Caki2 (cell line): ENCODE measurements around the gene TYROBP. TPM values are rescaled to one million over a fixed set of nuclear protein-coding genes. Genes with fewer than 3 reads are reported as not detected.
"Not testable (repeated sequence)": the region's sequence is repeated elsewhere in the genome, so short reads cannot be mapped to it uniquely, and the experiment has no call there.

Source experiments
- DNase-seq: peaks from one replicate; pipeline ENCODE4 v3.0.0-alpha.2; 2015; ENCODE audit warnings: low read depth
- in situ Hi-C: cut with HindIII; loops from 2 replicates; pipeline ENCODE4 v1.10.0; 2016; ENCODE audit warnings: low sequenced_read_pairs, low pct_unique_long_range_greater_than_20kb, mixed read lengths
- total RNA-seq: library from RNA; depleted of rRNA; stranded (reverse); fragments of >200 nt; shearing (Covaris generic); gene quantifications from 2 replicates; pipeline ENCODE4 v1.2.3, GENCODE V29; 2014; ENCODE audit warnings: low replicate concordance

The TYROBP gene
- total RNA-seq, 1 experiment from 2014 or later, result not detected

DNA sequence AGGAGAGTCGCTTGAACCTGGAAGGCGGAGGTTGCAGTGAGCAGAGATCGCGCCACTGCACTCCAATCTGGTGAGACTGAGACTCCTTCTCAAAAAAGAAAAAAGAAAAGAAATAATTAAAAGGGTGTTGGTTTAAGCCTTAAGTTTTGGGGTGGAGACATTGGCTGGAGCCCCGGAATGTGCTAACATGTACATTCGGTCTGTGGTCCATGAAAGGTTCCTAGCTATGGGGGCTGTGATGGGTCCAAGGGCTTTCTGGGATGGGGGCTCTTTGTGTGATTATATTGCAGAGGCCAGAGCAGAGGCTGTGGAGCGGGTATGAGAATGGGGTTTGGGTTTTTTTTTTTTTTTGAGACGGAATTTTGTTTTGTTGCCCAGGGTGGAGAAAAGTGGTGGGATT lies 22.2 kb downstream of the TYROBP start:
- in situ Hi-C loops, result no loop called here

DNA sequence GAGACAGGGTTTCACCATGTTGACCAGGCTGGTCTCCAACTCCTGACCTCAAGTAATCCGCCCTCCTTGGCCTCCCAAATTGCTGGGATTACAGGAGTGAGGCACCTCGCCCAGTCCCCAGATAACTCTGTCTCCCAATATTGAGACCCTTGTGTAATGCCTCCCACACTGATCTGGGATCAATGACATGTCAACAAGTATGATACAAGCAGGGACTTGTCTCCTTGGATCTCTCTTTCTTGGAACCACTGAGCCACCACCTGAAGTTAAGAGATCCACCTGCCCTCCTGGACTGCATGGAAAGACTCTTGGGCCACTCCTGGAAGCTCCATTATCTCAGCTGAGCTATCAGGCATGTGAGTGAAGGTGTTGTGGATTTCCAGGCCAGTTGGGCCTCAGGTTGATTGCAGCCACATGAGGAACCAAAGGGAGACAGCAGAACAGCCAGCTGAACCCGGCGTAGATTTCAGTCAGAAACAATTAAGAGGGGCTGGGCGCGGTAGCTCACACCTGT lies 22.8 kb downstream of the TYROBP start:
- in situ Hi-C loops, result no loop called here
- no peak for DNase-seq

More for the DNA sequence above, 22.2 kb downstream of the TYROBP start:
- no peak for DNase-seq

DNA sequence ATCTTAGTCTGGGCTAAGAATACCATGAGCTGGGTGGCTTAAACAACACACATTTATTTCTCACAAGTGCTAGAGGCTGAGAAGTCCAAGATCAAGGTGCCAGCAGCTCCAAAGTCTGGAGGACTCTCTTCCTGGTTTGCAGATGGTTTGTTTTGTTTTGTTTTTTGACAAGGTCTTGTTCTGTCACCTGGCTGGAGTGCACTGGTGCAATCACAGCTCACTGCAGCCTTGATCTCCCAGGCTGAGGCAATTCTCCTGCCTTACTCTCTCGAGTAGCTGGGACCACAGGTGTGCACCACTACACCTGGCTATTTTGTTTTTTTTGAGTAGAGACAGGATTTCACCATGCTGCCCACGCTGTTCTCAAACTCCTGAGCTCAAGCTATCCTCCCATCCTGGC lies 24.2 kb downstream of the TYROBP start:
- DNase-seq, result no peak
- in situ Hi-C loops, result no loop called here

GRCh38 chr19:35882114-35882832 lies 25.8 kb downstream of the TYROBP start:
- peak; percentile 62 for DNase-seq
- in situ Hi-C loops, result no loop called here

- in situ Hi-C loops, result no loop called here
- DNase-seq, result peak; percentile 88
Measured at GRCh38 chr19:35879770-35880317, 28.3 kb downstream of the TYROBP start.

- in situ Hi-C loops, result no loop called here
- DNase-seq, result no peak
Measured at GRCh38 chr19:35879068-35879467, 29.0 kb downstream of the TYROBP start.

DNA sequence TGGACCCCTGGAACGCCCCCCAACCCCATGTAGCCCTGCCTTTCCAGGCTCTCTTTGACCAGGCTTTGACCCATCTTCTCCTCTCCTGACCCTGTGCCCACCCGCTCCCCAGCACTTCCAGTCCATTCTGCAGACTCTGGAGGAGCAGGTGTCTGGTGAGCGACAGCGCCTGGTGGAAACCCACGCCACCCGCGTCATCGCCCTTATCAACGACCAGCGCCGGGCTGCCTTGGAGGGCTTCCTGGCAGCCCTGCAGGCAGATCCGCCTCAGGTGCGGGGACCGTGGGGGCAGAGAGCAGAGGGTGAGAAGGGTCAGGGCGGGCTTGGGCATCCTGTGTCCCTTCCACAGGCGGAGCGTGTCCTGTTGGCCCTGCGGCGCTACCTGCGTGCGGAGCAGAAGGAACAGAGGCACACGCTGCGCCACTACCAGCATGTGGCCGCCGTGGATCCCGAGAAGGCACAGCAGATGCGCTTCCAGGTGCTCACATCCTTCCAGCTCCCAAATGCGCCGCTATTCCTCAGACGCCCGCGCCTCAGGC lies 33.6 kb downstream of the TYROBP start:
- in situ Hi-C loops, result no loop called here
- DNase-seq, result no peak

DNA sequence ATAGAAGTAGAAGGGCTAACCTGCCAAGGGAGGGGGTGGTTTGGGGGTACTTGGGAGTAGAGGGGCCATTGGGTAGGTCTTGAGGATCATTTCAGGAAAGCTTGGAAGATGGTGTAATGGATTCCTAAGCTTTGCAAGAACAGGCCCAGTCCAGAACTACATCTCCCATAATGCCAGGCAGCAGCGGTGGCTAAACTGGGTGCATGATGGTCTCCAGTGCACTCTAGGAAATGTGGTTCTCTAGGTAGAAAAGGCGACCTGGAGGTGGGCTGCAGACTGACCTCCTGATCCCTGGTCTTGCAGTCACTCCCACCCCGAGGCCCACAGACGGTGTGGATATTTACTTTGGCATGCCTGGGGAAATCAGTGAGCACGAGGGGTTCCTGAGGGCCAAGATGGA lies 35.9 kb downstream of the TYROBP start:
- no peak for DNase-seq
- in situ Hi-C loops, result no loop called here

- no peak for DNase-seq
- in situ Hi-C loops, result no loop called here
Measured at GRCh38 chr19:35871611-35872010, 36.5 kb downstream of the TYROBP start.

DNA sequence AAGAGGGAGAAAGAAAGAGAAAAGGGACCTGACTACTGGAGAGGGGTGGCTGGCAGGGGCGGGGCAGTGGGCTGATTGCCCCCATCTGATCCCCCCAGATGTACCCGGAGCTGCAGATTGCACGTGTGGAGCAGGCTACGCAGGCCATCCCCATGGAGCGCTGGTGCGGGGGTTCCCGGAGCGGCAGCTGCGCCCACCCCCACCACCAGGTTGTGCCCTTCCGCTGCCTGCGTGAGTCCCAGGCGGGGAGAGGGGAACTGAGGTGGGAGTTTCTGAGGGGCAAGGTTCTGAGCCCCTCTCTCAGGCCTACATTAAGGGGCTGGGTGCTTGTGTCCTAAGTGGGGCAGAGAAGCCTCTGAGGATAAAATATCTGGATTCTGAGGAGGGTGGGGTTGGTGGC lies 37.3 kb downstream of the TYROBP start:
- in situ Hi-C loops, result no loop called here
- no peak for DNase-seq

DNA sequence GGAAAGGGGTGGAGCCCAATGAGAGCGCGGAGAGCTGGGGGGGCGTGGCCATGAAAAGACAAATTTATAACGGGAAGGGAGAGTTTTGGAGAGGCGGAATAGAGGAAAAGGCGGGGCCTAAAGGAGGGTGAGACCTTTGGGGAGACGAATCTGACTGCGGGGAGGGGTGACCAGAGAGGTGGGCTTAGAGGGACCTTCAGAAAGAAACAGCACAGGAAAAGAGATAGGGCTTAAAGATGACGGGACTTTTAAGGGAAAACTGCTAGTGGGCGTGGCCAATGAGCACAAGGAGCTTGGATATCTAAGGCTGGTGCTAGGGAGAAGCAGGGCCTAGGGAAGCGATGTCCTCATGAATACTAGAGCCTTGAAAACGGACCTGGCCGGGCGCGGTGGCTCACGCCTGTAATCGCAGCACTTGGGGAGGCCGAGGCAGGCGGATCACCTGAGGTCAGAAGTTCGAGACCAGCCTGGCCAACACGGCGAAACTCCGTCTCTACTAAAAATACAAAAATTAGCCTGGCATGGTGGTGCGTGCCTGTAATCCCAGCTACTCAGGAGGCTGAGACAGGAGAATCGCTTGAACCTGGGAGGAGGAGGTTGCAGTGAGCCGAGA lies 37.9 kb downstream of the TYROBP start:
- in situ Hi-C loops, DNase-seq: not testable (repeated sequence)

DNA sequence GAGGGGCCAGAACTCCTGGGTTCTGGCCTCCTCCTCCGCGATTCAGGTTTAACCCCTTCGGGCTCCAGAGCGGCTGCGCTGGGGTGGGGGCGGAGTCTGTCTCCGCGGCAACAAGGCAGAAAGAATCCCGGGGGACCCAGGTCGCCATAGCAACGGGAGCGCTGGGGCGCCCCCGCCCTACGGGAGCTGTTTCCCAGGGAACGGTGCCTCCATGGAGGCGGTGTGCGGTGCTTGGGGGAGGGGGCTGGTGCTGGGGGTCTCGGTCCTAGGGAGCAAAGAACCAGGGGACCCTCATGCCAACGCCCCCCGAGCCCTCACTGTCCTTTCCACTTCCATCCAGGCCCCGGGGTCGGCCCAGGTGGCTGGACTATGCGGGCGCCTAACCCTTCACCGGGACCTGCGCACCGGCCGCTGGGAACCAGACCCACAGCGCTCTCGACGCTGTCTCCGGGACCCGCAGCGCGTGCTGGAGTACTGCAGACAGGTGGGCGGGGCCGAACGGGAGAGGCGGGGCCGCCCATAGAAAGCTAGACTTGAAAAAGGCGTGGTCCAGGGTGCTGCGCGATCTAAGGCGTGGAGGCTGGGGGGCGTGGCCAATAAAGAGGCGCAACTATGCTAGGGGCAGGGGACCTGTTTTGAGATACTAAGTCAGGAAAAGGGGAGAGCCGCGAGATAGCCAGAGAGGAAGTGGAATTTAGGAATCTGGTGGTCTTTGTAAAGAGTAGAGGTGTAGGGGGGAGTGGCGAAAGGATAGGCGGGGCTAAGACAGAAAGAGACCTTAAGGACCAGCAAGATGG lies 38.6 kb downstream of the TYROBP start:
- in situ Hi-C loops, result no loop called here
- DNase-seq, result peak; percentile 98

DNA sequence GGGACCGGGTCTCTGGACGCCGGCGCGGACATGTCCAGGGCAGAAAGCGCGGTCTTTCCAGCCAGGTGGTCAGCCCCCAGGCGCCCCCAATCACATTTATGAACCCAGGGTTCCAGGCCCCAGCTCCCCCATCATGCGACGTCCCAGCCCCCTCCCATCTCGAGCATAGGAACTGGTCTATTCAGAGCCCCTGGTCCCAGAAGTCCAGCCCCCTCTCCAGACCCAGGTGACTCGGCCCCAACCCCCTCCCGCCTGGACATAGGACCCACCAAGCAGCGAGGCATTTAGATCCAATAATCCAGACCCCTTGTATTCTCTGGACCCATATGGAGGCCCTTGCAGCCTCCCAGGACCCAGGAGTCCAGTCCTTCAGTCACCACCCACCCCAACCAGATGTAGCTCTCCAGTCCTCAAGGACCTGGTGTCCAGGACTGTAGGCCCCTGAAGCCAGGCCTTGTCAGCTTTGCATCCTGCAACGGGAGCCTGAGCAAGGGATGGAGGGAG lies 39.2 kb downstream of the TYROBP start:
- in situ Hi-C loops, result no loop called here
- no peak for DNase-seq

DNA sequence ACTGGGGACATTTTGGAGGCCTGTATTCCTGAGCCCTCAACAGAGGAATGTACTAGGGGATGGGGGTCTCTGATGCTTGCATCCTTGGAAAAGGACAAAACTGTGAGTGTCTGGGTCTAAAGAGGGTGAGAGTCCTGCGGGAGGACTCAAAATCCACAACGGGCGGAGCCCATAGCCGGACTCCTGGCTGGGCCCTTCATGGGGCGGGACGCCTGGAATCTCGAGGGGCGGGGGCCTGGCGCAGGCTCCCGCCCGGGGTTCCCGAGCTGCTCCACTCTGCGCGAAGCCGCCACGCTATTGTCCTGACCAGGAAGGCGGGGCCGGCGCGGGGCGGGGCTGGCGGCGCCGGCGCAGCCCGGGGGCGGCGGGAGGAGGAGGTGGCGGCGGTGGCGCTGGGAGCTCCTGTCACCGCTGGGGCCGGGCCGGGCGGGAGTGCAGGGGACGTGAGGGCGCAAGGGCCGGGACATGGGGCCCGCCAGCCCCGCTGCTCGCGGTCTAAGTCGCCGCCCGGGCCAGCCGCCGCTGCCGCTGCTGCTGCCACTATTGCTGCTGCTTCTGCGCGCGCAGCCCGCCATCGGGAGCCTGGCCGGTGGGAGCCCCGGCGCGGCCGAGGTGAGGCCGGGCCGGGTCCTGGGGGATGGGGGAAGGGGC lies 39.8 kb downstream of the TYROBP start, which contains the start of gene APLP1:
APLP1 (plus strand) TSS at position 403 of the 651 bp plus-strand sequence; CDS start at position 466, 63 bp downstream.
- DNase-seq, result peak; percentile 44
- in situ Hi-C loops, result no loop called here

GRCh38 chr19:35863018-35863417 lies 45.1 kb downstream of the TYROBP start:
- DNase-seq, result no peak
- in situ Hi-C loops, result no loop called here

DNA sequence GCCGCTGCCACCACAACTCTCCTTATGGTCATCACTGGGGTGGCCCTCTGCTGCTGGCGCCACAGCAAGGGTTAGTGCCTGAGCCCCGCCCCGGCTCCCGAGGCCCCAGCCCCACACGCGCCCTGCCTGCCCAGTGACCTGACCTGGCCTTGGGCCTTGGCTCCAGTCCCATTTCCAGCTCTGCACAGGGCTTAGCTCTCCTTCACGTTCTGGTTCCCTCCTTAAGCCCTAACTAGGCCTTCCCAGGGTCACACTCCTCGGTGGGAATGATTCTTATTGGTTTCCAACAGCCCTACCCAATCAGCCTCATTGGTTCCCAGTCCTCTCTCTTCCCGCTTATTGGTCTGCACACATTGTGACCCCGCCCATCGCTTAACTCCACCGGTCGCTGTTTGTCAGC lies 45.6 kb downstream of the TYROBP start:
- DNase-seq, result no peak
- in situ Hi-C loops, result no loop called here

DNA sequence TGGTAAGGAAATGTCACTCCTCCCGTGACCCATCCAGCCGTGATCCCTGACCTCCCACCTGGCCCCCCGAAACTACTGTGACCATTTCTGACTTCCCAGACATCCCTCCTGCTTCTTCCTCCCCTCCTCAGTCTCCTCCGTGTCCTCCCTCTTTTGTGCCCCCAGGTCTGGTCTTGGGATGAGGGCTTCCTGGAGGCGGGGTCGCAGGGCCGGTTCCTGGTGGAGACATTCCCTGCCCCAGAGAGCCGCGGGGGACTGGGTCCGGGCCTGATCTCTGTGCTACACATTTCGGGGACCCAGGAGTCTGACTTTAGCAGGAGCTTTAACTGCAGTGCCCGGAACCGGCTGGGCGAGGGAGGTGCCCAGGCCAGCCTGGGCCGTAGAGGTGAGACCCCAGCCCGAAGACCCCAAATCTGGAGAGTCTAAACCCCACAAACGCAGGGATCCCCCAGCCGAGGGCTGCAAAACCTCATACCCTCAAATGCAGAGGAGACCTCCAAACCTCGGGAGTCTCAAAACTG lies 46.4 kb downstream of the TYROBP start:
- in situ Hi-C loops, result no loop called here
- DNase-seq, result no peak
